HK-2 (cell line): ENCODE results near the gene MACROD2.

Experiments
- DNase-seq: peaks from one replicate; pipeline ENCODE4 v3.0.0-alpha.2; 2018; ENCODE audit not compliant: unreplicated experiment

The MACROD2 gene

DNA sequence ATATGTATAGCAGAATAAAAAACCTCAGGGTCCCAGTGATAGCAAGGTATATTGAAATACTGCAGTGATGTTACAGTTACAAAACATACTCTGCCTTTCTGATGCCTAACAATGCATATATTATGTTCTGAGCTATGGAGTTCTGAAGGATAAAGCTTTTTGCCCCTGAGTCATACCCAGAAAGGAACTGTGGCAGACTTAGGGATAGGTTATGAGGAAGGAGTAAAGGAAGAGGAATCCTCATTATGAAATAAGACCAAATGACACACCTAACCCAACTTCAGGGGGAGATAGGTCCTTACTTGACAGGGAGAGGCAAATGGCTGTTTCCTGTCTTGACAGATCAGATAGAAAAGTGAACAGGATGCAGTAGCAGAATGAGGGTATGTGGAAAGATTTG is 1282.7 kb downstream of the MACROD2 start:
- no peak for DNase-seq

DNA sequence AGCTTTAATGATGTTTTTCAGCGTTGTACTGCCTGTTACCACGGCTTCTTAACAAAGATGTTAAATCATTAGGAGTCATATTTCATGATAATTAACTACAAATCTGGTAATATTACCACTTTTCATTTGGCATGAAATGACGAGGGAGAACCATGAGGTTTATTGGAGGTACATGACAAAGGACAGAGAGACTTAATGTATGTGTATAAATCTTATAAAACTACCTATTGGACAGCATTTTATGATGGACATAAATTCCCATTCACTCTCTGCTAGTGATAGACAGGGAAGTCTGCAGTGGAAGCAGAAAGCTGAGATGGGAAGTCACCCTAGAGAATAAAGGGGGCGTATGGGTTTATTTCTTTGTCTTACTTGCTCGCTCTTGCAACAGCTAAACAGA is 1292.0 kb downstream of the MACROD2 start:
- no peak for DNase-seq

DNA sequence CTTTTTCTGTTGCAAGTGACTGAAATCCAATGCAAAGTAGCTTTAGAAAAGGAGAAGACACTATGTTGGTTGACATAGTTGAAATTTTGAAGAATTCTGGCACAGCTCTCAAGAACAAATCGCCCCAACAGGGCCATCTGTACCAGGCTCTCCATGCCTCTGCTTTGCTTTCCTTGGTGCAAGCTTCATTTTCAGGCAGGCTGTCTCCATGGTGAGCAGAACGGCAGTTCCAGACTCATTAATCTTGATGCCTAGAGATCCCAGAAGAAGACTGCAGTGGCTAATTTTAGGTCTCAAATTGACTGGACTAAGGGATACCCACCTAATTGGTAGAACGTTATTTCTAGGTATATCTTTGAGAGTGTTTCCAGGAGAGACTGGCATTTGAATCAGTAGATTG is 1292.8 kb downstream of the MACROD2 start:
- no peak for DNase-seq

DNA sequence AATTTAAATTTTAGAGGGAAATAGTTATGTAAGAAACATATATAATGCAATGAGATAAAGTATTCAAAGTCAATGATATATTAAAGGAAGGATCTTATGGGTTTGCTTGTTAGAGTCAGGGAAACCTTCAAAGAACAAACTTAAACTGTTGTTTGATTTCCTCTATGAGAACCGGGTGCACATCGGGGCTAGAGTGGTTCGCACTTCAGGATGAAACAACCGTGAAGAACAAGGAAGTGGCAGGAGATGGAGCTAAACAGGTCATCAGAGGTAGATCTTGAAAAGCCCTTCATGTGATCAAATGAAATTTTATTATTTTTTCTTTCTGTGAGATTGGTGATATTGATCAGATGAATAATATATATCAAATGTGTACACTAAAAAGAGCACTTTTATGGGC is 1294.0 kb downstream of the MACROD2 start:
- no peak for DNase-seq

DNA sequence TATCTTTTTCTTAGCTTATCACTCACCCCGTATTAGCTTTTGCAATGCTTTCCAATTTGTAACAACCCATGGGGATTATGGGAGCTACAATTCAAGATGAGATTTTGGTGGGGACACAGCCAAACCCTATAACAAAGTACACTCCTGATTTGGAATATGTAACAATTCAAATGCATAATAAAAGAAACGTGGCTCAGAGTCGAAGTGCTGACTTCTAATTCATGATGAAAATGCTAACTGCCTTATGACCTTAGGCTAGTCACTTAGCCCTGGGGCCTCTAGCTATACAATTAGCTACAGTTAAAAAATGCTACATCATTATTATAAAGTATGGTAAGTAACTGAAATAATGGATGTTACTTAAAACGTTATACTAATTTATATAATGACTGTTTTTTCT is 1297.1 kb downstream of the MACROD2 start:
- DNase-seq, result no peak

DNA sequence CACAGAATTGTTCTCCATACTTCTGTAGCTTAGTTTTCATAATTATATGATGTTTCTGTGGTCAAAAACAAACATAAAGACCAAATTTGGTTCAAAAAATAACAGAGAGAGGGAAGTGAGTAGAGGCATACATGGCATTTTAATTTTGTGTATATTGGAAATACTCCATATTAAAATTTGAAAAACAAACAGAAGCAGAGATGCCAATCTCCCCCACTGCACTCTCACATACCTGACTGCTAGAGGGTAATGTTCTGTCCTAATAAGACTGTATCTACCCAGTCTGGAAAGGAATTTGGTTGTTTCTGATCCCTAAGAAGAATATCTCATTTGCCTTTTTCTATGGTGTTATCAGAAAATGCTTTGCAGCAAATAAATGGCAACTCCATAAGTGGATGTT is 1301.1 kb downstream of the MACROD2 start:
- DNase-seq, result no peak

DNA sequence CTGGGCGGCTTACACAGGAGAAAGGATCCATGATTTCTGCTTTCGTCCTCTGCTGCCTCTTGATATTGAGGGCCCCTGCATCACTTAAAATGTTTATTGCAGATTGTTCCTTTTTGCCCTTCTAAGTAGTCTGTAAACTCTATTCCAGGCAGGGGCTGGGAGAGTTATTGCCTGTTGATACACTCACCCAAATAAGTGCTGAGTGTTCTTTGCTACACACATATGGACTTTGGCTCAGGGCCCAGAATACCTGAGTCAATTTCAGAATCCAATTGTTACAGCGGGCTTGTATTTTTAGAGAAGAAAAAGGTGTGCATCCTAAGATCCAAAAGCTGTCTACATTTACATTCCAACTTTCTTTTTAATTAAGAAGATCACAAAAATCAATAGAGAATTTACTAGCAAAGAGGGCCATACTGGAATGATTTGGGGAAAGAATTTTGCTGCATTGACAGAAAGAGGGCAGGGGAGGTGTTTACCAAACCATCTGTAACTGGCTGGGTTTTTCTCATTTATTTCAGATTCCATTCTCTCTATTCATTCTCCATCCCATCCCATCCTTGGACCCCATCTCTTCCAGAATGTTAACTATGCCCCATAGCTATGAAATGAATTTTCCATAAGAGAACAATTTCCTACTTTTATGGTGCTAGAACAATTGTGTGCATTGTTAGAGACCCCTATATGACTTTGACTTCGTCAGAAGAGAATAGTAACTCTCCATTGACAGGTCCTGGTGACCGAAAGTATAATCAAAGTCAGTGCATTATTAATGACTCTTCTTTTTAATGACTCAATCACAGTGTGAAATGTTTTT is 1302.0 kb downstream of the MACROD2 start:
- DNase-seq, result no peak

DNA sequence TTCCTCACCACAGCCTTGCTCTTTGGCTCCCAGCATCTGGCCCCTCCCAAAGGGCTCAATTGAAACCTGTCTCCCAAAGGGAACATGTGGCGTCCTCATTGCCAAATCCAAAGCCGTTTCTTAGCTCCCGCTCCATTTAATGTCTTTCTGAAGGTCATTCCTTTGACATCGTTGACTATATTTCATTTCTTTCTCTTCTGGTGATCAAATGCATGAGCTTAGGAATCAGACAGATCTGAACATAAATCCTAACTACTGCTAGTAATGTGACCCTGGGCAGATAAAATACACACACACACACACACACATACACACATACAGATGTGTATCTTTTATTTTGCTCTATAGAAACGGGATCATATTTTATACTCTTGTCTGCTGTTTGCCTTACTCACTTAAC is 1306.8 kb downstream of the MACROD2 start:
- no peak for DNase-seq

DNA sequence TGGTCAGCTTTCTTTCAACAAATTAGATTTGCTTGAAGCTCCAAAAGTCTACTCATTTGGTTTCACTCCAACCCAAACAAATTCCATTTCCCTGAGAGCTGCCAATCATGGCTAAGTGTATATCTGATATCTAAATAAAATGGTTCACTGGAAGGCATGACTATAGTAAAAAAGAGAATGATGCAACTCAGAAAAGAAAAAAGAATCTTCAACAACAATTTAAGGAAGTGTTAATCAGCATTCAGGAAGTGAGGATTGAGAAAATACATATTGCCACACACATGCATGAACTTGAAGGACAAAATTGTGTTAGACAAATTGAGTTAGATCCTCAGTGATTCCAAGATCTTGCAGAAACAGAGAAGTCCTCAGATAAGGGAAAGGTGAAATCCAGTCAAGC is 1315.0 kb downstream of the MACROD2 start:
- DNase-seq, result no peak

DNA sequence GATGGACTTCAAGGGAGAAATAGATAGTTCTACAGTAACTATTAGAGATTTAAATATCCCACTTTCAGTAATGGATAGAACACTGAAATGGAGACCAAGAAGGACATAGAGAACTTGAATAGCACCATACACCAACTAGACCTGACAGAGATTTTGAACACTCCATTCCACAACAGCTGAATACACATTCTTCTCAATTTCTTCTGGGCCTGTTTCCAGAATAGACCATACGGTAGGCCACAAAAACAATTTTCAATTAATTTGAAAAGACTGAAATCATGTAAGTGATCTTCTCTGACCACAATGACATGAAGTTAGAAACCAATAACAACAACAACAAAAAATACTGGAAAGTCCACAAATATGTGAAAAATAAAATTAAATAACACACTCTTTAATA is 1321.2 kb downstream of the MACROD2 start:
- DNase-seq, result no peak

DNA sequence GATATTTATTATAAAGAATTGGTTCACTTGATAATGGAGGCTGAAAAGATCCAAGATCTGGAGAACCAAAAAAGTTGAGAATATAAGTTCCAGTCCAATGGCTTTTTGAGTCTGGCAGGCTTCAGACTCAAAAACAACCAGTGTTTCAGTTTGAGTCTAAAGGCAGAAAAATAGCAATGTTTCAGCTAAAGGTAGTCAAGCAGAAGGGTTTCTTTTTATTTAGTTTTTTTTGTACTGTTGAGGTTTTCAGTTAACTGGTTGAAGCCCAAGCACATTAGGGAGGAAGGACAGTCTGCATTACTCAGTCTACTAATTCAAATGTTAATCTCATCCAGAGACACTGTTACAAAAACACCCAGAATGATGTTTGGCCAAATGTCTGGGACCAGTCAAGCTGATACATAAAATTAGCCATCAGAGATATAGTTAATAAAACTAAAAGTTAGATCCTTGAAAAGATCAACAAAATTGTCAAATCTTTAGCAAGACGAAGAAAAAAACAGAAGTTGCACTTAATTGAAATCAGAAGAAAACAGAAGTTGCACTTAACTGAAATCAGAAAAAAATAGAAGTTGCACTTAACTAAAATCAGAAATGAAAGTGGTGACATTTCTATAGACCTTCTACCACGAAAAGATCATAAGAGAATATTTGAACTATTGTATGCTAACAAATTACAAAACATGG is 1322.4 kb downstream of the MACROD2 start:
- no peak for DNase-seq

DNA sequence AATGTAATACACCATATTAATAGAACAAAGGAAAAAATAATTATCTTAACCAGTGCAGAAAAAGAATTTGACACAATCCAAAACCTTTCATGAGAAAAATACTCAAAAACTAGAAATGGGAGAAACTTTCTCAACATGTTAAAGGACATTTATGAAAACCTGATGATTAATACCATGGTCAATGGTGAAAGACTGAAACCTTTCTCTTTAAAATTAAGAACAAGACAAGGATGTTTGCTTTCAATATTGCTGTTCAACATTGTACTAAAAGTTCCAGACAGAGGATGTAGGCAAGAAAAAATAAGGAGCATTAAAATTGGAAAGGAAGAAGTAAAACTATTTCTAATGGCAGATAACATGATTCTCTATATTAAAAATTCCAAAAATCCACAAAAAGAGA is 1323.4 kb downstream of the MACROD2 start:
- no peak for DNase-seq

DNA sequence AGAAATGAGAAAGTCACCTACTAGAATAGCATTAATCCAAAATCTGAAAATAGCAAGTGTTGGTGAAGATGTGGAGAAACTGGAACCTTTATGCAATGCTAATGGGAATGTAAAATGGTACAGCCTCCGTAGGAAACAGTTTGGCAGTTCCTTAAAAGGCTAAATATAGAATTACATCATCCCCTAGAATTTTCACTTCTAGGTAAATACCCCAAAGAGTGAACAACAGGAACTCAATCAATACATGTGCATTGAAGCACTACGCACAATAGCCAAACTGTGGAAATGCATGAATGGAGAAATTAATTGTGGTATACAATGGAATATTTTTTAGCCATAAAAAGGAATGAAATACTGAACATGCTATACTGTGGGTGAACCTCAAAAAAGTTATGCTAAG is 1324.1 kb downstream of the MACROD2 start:
- no peak for DNase-seq

DNA sequence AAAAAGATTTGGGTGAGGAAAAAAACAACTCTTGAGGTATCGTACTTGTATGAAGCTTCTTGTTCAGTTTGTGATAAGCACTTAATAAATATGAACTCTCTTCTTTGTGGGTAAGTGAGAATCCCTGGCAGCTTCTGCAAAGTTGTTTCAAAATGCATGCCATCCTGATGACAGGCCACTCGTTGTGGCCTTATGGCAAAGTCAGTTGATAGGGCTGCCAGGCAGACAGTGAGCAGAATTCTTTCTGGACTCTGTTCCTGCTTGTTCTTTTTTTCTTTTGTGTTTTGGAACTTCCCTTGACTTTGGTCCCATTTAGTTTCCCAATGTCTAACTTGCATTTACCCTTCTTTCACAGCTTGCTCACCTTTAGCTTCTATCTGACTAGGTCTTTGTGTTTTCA is 1325.6 kb downstream of the MACROD2 start:
- DNase-seq, result no peak

DNA sequence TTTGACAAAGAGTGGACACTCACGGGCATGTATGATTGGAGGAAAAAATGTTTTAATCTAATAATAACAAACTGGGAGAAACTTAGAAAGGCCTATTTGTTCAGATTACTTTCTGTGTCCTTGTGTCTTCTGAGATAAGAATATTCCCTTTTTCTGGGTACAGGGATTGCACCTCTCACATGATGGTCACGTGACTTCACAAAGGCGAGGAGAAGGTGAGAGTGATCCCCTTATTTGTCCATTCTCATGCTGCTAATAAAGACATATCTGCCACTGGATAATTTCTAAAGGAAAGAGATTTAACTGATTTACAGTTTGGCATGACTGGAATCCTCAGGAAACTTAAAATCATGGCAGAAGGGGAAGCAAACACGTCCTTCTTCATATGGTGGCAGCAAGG is 1331.8 kb downstream of the MACROD2 start:
- DNase-seq, result no peak

DNA sequence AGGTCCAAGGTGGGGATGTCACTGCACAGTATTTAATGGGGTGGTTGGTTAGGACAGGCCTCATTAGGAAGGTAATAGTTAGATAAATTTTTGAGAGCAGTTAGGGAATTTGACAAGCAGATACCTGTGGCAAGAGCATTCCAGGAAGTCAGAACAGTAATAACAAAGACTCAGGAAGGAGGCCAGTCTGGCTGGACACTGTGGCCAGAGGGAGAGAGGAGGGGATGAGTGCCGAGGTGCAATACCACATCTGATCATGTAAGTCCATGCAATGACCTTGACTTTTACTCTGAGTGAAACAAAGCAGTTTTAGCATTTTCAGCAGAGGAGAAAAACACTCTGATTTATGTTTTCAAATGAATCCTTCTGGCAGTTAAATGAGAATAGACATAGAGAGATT is 1332.8 kb downstream of the MACROD2 start:
- no peak for DNase-seq

DNA sequence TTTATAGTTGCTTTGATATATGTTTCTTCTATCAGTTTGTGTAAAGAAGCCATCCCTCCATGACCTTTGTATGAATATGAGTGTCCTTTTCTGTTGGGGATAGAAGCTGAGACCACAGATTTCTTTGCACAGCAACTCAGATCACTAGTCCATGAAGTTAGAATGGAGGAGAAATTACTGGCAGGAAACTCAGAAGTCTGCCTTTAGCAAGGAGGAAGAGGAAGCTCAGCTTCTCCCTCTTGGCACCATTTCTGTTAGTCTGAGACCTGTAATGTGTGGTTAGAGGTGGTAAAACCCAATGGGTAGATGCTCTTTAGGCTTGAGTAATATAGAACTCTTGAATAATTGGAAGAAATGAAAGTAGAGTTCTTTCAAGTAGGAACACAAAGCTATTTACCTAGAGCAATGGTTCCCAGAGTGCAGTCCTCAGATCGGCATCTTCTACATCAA is 1337.4 kb downstream of the MACROD2 start:
- DNase-seq, result no peak

DNA sequence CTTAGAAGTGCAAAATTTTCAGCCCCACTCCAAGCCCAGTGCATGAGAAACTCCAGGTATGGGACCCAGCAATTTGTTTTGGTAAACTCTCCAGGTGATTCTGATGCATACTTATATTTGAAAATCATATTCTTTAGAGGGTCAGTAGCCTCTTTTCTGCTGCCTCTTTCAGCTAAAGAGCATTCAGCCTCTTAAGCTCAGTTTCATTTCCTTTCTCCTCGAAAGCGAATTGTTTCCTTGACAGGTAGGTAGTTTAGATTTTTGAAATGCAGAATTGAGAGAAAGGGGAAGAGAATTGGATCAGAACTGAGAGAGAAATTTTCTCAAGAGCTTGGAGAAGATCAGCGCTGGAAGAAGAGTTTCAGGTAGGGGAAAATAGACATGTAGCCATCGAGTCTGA is 1337.9 kb downstream of the MACROD2 start:
- no peak for DNase-seq

DNA sequence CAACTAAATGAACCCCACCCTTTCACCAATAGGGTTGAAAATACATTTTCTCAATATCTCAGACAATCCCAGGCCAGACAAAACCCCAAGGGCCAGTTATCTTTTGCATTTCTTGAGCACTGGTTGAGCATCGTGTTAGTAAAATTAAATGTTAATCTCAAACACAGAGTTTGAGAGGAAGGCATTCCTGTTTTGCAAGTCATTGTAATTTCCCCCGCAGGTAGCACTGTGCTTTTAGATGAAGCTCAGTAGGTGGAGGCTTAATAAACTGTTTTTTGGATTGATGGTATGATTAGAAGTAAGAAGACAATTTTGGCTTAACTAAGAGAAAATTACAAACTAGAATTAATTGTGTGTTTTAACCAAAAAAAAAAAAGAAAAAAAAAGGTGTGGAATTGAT is 1340.7 kb downstream of the MACROD2 start:
- DNase-seq, result no peak

DNA sequence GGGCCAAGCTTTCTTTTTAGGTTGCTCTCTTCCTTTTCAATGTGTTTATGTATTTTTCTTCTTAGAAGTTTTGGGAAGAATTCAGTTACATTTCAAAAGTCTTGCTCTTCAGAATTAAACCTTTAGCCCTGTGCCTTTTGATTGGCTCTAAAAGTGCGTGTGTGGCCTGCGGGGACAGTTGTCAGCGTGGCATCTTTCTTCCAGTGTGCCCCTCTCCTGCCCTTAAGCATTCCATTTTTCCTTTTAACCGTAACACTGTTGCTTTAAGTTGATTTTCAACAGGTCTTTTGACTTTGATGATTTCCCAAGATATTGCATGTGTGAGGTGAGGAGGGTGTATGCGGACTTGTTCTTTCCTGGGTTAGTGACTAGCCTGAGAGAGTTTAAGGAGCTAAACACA is 1341.2 kb downstream of the MACROD2 start:
- no peak for DNase-seq

DNA sequence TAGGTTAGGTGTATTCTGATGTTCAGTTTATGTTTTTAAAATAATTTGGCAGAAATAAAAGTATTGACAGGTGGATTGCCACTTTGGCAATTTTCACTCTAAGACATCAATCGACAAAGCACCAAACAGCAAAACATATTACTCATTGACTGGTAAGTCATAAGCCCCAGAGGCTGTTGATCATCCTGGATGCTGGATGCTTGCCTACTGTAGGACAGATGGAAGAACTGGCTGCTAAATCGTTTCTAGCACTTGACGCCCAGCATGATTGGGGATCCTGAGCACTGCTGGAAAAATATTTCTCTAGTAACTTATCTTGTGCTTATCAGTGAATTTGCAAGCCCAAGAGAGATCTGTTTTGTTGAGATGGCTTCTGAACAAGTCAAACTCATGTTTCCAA is 1343.9 kb downstream of the MACROD2 start:
- no peak for DNase-seq

DNA sequence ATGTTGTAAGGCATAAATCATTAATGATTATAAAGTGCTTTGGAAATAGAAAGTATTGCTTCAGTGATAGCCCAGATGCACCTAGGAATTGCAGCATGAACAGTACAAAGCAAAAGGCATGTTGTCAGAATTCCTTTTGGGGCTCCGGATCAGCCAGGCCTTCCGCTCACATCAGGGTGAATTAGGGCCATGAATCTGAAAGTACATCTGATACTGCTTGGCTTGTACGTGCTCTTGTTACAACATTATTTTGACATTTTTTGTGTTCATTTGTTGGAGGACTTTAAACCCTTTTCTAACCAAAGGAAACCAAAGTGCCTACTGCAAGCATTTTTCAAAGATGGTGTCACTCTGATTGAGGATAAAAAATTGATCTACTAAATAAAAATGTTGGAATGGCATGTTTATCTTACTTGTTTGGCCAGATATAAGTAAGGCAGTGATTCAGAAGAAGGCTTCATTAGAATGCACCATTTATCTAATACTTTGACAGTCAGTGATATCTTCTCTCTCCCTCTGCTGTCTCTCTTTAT is 1347.7 kb downstream of the MACROD2 start:
- DNase-seq, result no peak

DNA sequence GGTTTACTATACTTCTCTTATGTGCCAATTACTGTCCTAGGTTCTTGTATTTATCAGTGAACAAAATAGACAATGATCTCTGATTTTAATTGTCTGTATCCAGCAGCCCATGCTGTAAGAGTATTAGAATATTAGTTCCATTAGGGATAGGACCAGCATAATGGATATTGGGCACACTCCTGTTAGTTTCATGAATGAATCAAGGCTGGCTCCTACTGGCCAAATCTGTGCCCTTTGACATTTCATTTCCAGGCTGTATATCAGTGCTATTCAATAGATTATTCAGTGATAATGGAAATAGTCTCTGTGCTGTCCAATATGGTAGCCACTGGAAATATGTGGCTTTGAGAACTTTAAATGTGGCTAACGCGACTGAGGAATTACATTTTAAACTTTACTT is 1350.0 kb downstream of the MACROD2 start:
- no peak for DNase-seq
